Testis (tissue), 2 donors: ENCODE measurements around the gene CPO.

Source experiments
- CTCF ChIP-seq, 3 experiments: fragments of 450-650 bp in 2 of 3; fragments of 200-600 bp in 1 of 3; sonication (generic) in 1 of 3; IDR thresholded peaks; one replicate each; pipeline ENCODE4 v1.5.1; 2016 to 2019; ENCODE audit warnings: antibody characterized with exemption in 3 of 3, mild to moderate bottlenecking in 2 of 3, moderate library complexity in 1 of 3
- POLR2A ChIP-seq: fragments of 450-650 bp; IDR thresholded peaks from one replicate; pipeline ENCODE4 v1.6.1; 2017; ENCODE audit warnings: antibody characterized with exemption, mild to moderate bottlenecking, moderate library complexity

- TF ChIP-seq CTCF (IDR thresholded peaks at IDR 0.05) (no peak), POLR2A (no peak)
Observed at GRCh38 chr2:206939340-206939739, at the start of gene CPO.
